HEK293 (cell line): Measurements from ENCODE around the gene CCDC187.

Source experiments
- CTCF ChIA-PET: fragments of 350-600 bp; formaldehyde crosslinking; extraction: SDS; loops from one replicate; lab custom pipeline; 2021; ENCODE audit warnings: antibody characterized with exemption; lab: Yijun Ruan, JAX
- POLR2A ChIA-PET: fragments of 300-600 bp; formaldehyde crosslinking; extraction: SDS; loops from one replicate; lab custom pipeline; 2020; ENCODE audit warnings: antibody characterized with exemption, inconsistent platforms; lab: Yijun Ruan, JAX
- H3K27ac ChIP-seq: fragments of 200-500 bp; sonication (Bioruptor generic); 2 replicates; pipeline ENCODE4 v1.5.1; 2014; ENCODE audit warnings: low read depth, low read length, control low read depth, inconsistent platforms; ENCODE audit errors: extremely low read depth
- H3K36me3 ChIP-seq, 2 experiments: fragments of 200-500 bp in 1 of 2; sonication (Bioruptor generic) in 1 of 2; 1 replicate in 1 of 2; 2 replicates in 1 of 2; pipeline ENCODE4 v1.5.1; 2014 to 2017; ENCODE audit warnings: inconsistent platforms in 2 of 2, low read length in 2 of 2; ENCODE audit not compliant: control insufficient read depth in 2 of 2, insufficient read depth in 1 of 2
- H3K4me1 ChIP-seq: fragments of 200-500 bp; sonication (Bioruptor generic); 2 replicates; pipeline ENCODE4 v1.5.1; 2014; ENCODE audit warnings: mild to moderate bottlenecking, low read length, inconsistent platforms; ENCODE audit not compliant: control insufficient read depth, insufficient read depth
- H3K4me3 ChIP-seq: 2 replicates; pipeline ENCODE4 v1.5.1; 2011; ENCODE audit warnings: low read depth, mild to moderate bottlenecking, control low read depth, low read length, moderate library complexity
- H3K9me3 ChIP-seq: fragments of 200-500 bp; sonication (Bioruptor generic); 2 replicates; pipeline ENCODE4 v1.5.1; 2014; ENCODE audit warnings: low read depth, low read length, inconsistent platforms; ENCODE audit not compliant: control insufficient read depth, insufficient read depth
- EGR2 ChIP-seq: fragments of 450-650 bp; formaldehyde crosslinking; IDR thresholded peaks from 2 replicates; pipeline ENCODE4 v1.5.1; 2016; ENCODE audit warnings: low read depth, missing biosample characterization, missing genetic modification characterization
- GLIS1 ChIP-seq: fragments of 450-650 bp; formaldehyde crosslinking; IDR thresholded peaks from 2 replicates; pipeline ENCODE4 v1.5.1; 2016; ENCODE audit warnings: missing biosample characterization, missing genetic modification characterization
- GLIS2 ChIP-seq: fragments of 450-650 bp; formaldehyde crosslinking; IDR thresholded peaks from 2 replicates; pipeline ENCODE4 v1.5.1; 2016; ENCODE audit warnings: missing biosample characterization, missing genetic modification characterization
- INSM2 ChIP-seq: fragments of 450-650 bp; formaldehyde crosslinking; IDR thresholded peaks from 2 replicates; pipeline ENCODE4 v1.5.1; 2016; ENCODE audit warnings: missing biosample characterization, missing genetic modification characterization
- KLF7 ChIP-seq: fragments of 450-650 bp; formaldehyde crosslinking; IDR thresholded peaks from 2 replicates; pipeline ENCODE4 v1.5.1; 2016; ENCODE audit warnings: missing biosample characterization, missing genetic modification characterization, borderline replicate concordance
- MYNN ChIP-seq: fragments of 450-650 bp; formaldehyde crosslinking; IDR thresholded peaks from 2 replicates; pipeline ENCODE4 v1.5.1; 2016; ENCODE audit warnings: missing biosample characterization, missing genetic modification characterization, borderline replicate concordance
- YY1 ChIP-seq: fragments of 450-650 bp; formaldehyde crosslinking; IDR thresholded peaks from 2 replicates; pipeline ENCODE4 v1.5.1; 2018; ENCODE audit warnings: missing biosample characterization, missing genetic modification characterization
- ZBTB8A ChIP-seq: fragments of 450-650 bp; formaldehyde crosslinking; IDR thresholded peaks from 2 replicates; pipeline ENCODE4 v1.5.1; 2016; ENCODE audit warnings: missing biosample characterization, missing genetic modification characterization
- ZFHX2 ChIP-seq: fragments of 450-650 bp; formaldehyde crosslinking; conservative IDR thresholded peaks from 2 replicates; pipeline ENCODE4 v1.5.1; 2016; ENCODE audit warnings: missing biosample characterization, missing genetic modification characterization
- ZNF10 ChIP-seq: fragments of 450-650 bp; formaldehyde crosslinking; IDR thresholded peaks from 2 replicates; pipeline ENCODE4 v1.5.1; 2017; ENCODE audit warnings: missing biosample characterization, missing genetic modification characterization
- ZNF112 ChIP-seq: fragments of 450-650 bp; formaldehyde crosslinking; IDR thresholded peaks from 2 replicates; pipeline ENCODE4 v1.5.0; 2017; ENCODE audit warnings: missing biosample characterization, missing genetic modification characterization
- ZNF214 ChIP-seq: fragments of 450-650 bp; formaldehyde crosslinking; IDR thresholded peaks from 2 replicates; pipeline ENCODE4 v1.5.1; 2017; ENCODE audit warnings: missing biosample characterization, mild to moderate bottlenecking, missing genetic modification characterization, borderline replicate concordance
- ZNF423 ChIP-seq: fragments of 450-650 bp; formaldehyde crosslinking; IDR thresholded peaks from 2 replicates; pipeline ENCODE4 v1.5.1; 2016; ENCODE audit warnings: missing biosample characterization, missing genetic modification characterization
- ZNF449 ChIP-seq: fragments of 450-650 bp; formaldehyde crosslinking; IDR thresholded peaks from 2 replicates; pipeline ENCODE4 v1.5.1; 2017; ENCODE audit warnings: missing biosample characterization, mild to moderate bottlenecking, missing genetic modification characterization, moderate library complexity
- ZNF488 ChIP-seq: fragments of 450-650 bp; formaldehyde crosslinking; IDR thresholded peaks from 2 replicates; pipeline ENCODE4 v1.5.1; 2016; ENCODE audit warnings: missing biosample characterization, missing genetic modification characterization
- ZNF501 ChIP-seq: fragments of 450-650 bp; formaldehyde crosslinking; IDR thresholded peaks from 2 replicates; pipeline ENCODE4 v1.5.1; 2016; ENCODE audit warnings: missing biosample characterization, missing genetic modification characterization
- ZNF529 ChIP-seq: fragments of 450-650 bp; formaldehyde crosslinking; IDR thresholded peaks from 2 replicates; pipeline ENCODE4 v1.5.1; 2017; ENCODE audit warnings: missing genetic modification characterization, missing biosample characterization; ENCODE audit not compliant: insufficient replicate concordance
- ZNF530 ChIP-seq: fragments of 450-650 bp; formaldehyde crosslinking; IDR thresholded peaks from 2 replicates; pipeline ENCODE4 v1.5.1; 2016; ENCODE audit warnings: low read depth, missing biosample characterization, missing genetic modification characterization
- ZNF548 ChIP-seq: fragments of 450-650 bp; formaldehyde crosslinking; IDR thresholded peaks from 2 replicates; pipeline ENCODE4 v1.5.1; 2016; ENCODE audit warnings: missing biosample characterization, missing genetic modification characterization
- ZNF580 ChIP-seq: fragments of 450-650 bp; formaldehyde crosslinking; IDR thresholded peaks from 2 replicates; pipeline ENCODE4 v1.5.1; 2016; ENCODE audit warnings: missing biosample characterization, missing genetic modification characterization
- ZSCAN30 ChIP-seq: fragments of 450-650 bp; IDR thresholded peaks from 2 replicates; pipeline ENCODE4 v1.5.1; 2018; ENCODE audit warnings: missing biosample characterization, mild to moderate bottlenecking, missing genetic modification characterization, moderate library complexity
- ZSCAN4 ChIP-seq: fragments of 450-650 bp; formaldehyde crosslinking; IDR thresholded peaks from 2 replicates; pipeline ENCODE4 v1.5.1; 2017; ENCODE audit warnings: missing biosample characterization, missing genetic modification characterization

CCDC187 gene

GRCh38 chr9:136275655-136276429, 28.1 kb downstream of the CCDC187 start (continued):
- TF ChIP-seq ZNF548 (tag by site-specific recombination) (no peak), MYNN (tag by site-specific recombination) (no peak), ZNF501 (tag by site-specific recombination) (no peak), ZNF10 (tag by site-specific recombination) (no peak), GLIS1 (tag by site-specific recombination) (no peak; the same call in 1 of the 2 replicates), ZNF529 (tag by site-specific recombination) (no peak), YY1 (tag by site-specific recombination) (no peak), INSM2 (no peak), ZNF488 (no peak), GLIS2 (tag by site-specific recombination) (peak; percentile 12; the same call in 1 of the 2 replicates), ZNF214 (no peak), ZNF449 (no peak), ZNF580 (no peak)

GRCh38 chr9:136274786-136275654, 28.9 kb downstream of the CCDC187 start:
- Histone ChIP-seq H3K9me3 (no peaks in the 10 kb centered on the region), H3K4me3 (no peak overlapping the region), H3K27ac (no peak overlapping the region), H3K36me3 (no peaks in the 10 kb centered on the region), H3K4me1 (no peaks in the 10 kb centered on the region)
- peak; percentile 60 for TF ChIP-seq EGR2 (tag by site-specific recombination)
- TF ChIP-seq ZSCAN30 (tag by site-specific recombination), result no peak
- TF ChIP-seq ZBTB8A (tag by site-specific recombination), result no peak
- no peak for TF ChIP-seq ZNF530 (tag by site-specific recombination)
- peak; percentile 89 for TF ChIP-seq ZFHX2 (tag by site-specific recombination)
- no peak for TF ChIP-seq ZNF112 (tag by site-specific recombination)
- TF ChIP-seq ZSCAN4 (tag by site-specific recombination), result no peak
- TF ChIP-seq ZNF423 (tag by site-specific recombination), result no peak
- TF ChIP-seq KLF7 (tag by site-specific recombination), result no peak
- POLR2A ChIA-PET, result no interaction called here
- CTCF ChIA-PET, result interaction anchor here (1.1 kb wide), 1 partner anchor 9 kb away, joined by 3 read pairs; no protein-coding TSS in a partner anchor
